Fibroblast of peridontal ligament (primary cell): ENCODE measurements around the gene HNF1A.
"Not testable (repeated sequence)": the region's sequence is repeated elsewhere in the genome, so short reads cannot be mapped to it uniquely, and the experiment has no call there.

Source experiments
- DNase-seq: peaks from one replicate; pipeline ENCODE4 v3.0.0-alpha.2; 2010; ENCODE audit errors: extremely low read depth

The HNF1A gene

GRCh38 chr12:121011820-121012219, 33.5 kb downstream of the HNF1A start:
- no peak for DNase-seq

- no peak for DNase-seq
These were observed 35.4 kb downstream of the HNF1A start for GRCh38 chr12:121013715-121014114.

GRCh38 chr12:121015825-121016766, 37.8 kb downstream of the HNF1A start, which contains the start of gene C12orf43:
TSS of gene C12orf43 (minus strand) at chr12:121016487. CDS start at chr12:121016474, 13 bp downstream.
- peak; percentile 90 for DNase-seq

- no peak for DNase-seq
These were observed 39.7 kb downstream of the HNF1A start for GRCh38 chr12:121017966-121018491.

DNA sequence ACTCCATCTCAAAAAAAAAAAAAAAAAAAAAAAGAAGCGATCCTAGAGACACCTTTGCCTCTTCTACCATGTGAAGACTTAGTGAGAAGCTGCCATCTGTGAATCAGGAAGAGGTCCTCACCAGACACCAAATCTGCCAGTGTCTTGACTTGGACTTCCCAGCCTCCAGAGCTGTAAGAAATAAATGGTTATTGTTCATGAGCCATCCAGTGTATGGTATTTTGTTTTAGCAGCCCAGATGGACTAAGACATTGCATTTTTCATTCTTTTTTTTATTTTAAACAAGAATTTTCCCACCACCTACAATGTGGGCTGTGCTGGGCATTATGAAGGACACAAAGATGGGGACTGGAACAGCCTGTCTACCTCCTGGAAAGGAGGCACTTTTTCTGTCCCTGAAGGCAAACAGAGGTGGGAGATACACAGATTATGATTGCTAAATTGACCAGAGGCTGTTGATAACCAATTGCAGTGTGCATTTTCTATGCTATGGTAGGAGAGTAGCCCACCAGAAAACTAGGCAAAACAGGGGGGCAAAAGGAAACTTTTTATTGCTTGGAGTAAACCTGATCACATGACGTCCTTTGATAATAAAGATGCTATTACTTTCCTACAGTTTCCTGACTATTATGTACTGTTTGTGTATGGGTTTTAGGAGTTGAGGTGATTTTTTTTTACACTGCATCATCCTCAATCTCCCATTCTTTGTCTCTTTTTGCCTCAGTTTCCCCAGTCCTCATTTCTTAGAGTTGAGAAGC, 40.7 kb downstream of the HNF1A start:
- no peak for DNase-seq

DNA sequence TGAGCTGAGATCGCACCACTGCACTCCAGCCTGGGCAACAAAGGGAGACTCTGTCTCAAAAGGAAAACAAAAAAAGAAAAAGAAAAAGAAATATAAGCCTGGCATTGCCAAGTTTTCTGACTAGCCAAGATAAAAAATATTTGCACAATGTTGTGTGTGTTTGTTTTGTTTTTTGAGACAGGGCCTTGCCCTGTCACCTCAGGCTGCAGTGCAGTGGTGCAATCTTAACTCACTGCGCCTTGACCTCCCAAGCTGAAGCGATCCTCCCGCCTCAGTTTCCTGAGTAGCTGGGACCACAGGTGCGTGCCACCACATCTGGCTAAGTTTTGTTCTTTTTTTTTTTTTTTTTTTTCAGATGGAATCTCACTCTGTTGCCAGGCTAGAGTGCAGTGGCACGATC, 43.4 kb downstream of the HNF1A start:
- DNase-seq = no peak

GRCh38 chr12:121022713-121023112, 44.4 kb downstream of the HNF1A start:
- DNase-seq = no peak

DNA sequence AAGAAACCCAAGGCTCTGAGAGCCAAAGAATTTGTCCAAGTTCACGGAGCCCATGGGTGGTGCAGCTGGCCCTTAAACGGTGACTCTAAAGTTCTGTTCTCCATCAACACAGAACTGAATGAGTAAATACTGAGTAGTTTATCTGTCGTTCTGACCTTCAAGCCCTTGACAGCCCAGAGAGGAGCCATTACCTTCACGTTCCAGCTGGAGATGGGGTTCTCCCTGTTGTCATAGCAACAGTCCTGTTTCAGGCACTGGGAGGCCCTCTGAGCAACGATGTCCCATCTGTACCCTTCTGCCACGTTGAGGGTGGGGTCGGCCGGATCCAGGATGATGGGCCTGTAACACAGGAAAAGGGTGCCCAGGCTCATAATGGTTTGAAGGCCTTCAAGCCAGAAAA, 45.5 kb downstream of the HNF1A start:
- DNase-seq = no peak

GRCh38 chr12:121025442-121026226, 47.3 kb downstream of the HNF1A start:
- no peak for DNase-seq

DNA sequence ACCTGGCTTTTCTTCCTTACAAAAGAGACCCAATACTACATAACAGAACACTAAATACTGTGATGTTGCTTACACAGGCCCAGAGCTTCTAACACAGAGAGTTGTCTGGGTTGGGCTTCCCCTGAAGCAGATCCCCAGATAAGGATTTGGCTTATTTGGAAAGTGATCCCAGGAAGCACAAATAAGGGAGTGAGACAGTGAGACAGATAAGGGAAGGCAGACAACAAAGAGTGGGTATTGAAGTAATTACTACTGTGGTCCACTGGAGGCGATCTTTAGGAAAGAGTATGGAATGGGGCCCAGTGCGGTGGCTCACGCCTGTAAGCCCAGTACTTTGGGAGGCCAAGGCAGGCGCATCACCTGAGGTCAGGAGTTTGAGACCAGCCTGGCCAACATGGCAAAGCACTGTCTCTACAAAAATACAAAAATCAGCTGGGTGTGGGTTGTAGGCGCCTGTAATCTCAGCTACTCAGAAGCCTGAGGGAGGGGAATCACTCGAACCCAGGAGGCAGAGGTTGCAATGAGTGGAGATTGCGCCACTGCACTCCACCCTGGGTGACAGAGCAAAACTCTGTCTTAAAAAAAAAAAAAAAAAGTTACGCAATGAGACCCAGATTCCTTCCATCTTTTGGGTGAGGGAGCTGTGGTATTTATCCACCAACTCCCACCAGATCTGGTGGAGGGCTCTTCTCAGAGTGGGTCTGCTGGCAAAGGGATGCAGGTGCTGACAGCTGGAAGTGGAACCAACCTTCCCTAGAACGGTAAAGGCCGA, 48.1 kb downstream of the HNF1A start:
- no peak for DNase-seq

GRCh38 chr12:121030576-121031212, 52.4 kb downstream of the HNF1A start:
- DNase-seq = no peak

- peak; percentile 46 for DNase-seq
These were observed 55.4 kb downstream of the HNF1A start for GRCh38 chr12:121033625-121034349.

DNA sequence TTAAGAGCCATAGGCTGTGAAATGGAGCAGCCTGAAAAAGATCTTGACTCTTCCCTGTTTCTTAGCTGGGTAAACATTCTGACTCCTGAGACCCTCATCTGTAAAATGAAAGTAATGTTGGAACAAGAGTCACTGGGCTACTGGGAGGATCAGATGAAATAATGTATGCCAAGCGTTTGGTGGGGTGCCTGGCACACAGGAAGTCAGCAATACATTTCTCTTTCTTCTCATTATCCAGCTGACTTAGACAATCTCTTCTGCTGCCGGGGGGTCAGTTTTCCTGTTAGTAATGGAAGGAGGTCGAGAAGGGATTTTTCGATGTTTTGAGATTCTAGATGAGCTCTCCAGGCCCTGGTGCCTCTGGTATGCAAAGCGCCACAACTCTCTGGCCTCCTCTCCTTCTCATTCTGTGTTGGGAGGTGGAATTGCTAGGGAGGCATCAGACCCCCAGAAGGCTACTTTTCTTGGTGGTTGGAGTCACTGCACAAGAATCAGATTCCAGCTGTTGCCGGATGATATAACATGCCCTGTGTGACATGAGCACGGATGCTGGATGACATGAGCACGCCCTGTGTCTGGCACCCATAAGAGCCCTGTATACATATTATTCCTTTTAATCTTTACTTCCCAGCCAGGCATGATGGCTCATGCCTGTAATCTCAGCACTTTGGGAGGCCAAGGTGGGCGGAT, 56.4 kb downstream of the HNF1A start:
- peak; percentile 30 for DNase-seq

- peak; percentile 88 for DNase-seq
These were observed 58.5 kb downstream of the HNF1A start for GRCh38 chr12:121036810-121037326.

- DNase-seq = peak; percentile 86
These were observed 60.7 kb downstream of the HNF1A start, which contains the start of gene OASL for GRCh38 chr12:121038861-121039668. TSS of gene OASL (minus strand) at chr12:121039246. CDS start at chr12:121038971, 275 bp downstream.

- DNase-seq = no peak
These were observed 64.7 kb downstream of the HNF1A start for GRCh38 chr12:121043067-121043466.

- not testable (repeated sequence) for DNase-seq
These were observed 69.1 kb downstream of the HNF1A start for GRCh38 chr12:121047400-121047799.

DNA sequence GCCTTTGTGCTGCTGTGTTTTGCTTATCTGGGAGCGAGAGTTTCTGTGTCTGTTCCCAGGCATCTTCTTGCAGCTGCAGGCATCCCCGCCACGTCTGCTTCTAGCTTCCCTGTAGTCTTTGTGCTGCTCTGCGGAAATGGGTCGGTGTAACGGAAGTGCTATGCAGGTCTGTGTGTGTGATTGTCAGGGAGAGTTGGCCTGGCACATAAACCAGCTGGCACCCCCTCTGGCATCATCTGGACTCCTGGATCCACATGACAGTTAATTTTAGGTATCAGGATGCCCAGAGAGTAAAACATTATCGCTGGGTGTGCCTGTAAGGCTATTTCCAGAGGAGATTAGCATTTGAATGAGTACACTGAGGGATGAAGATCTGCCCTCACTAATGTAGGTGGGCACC, 70.1 kb downstream of the HNF1A start:
- DNase-seq = no peak
